GM06990 (cell line): ENCODE data around the gene SNU13.
"Not testable (repeated sequence)": the region's sequence is repeated elsewhere in the genome, so short reads cannot be mapped to it uniquely, and the experiment has no call there.

Experiments used
- DNase-seq: peaks from one replicate; pipeline ENCODE4 v3.0.0-alpha.2; 2011; ENCODE audit not compliant: insufficient read length; ENCODE audit errors: extremely low read depth
- H3K27me3 ChIP-seq: replicated peaks from 2 replicates; pipeline ENCODE4 v1.6.0; 2011; ENCODE audit warnings: low read length; ENCODE audit not compliant: control insufficient read depth, insufficient read depth
- H3K36me3 ChIP-seq: 2 replicates; pipeline ENCODE4 v1.5.1; 2011; ENCODE audit warnings: low read length; ENCODE audit not compliant: control insufficient read depth, insufficient read depth
- H3K4me3 ChIP-seq: replicated peaks from 2 replicates; pipeline ENCODE4 v1.5.1; 2011; ENCODE audit warnings: low read depth, mild to moderate bottlenecking, control low read depth, low read length
- CTCF ChIP-seq: IDR thresholded peaks from 2 replicates; pipeline ENCODE4 v1.5.1; 2011; ENCODE audit warnings: low read length, control low read depth, mild to moderate bottlenecking, inconsistent platforms; ENCODE audit not compliant: insufficient read depth, poor library complexity, severe bottlenecking

The SNU13 gene

GRCh38 chr22:41638124-41638523 lies 50.5 kb downstream of the SNU13 start:
- Histone ChIP-seq H3K4me3 (no peak overlapping the region), H3K36me3 (peaks cover 29% of the 10 kb centered on the region), H3K27me3 (no peaks in the 10 kb centered on the region)
- no peak for DNase-seq
- TF ChIP-seq CTCF = no peak

- H3K4me3 ChIP-seq, H3K27me3 ChIP-seq, DNase-seq: not testable (repeated sequence)
- peaks cover 28% of the 10 kb centered on the region for H3K36me3 ChIP-seq
These were observed 51.0 kb downstream of the SNU13 start for GRCh38 chr22:41637623-41638022.

- no peaks in the 10 kb centered on the region for H3K27me3 ChIP-seq
- DNase-seq = no peak
- no peak for TF ChIP-seq CTCF
- H3K36me3 ChIP-seq = peaks cover 26% of the 10 kb centered on the region
- no peak overlapping the region for H3K4me3 ChIP-seq
These were observed 52.2 kb downstream of the SNU13 start for GRCh38 chr22:41636467-41636866.

- not testable (repeated sequence) for DNase-seq, H3K4me3 ChIP-seq, H3K27me3 ChIP-seq
- H3K36me3 ChIP-seq = peaks cover 23% of the 10 kb centered on the region
These were observed 54.1 kb downstream of the SNU13 start for GRCh38 chr22:41634610-41635009.

- peaks cover 15% of the 10 kb centered on the region for H3K36me3 ChIP-seq
- DNase-seq, H3K27me3 ChIP-seq, H3K4me3 ChIP-seq: not testable (repeated sequence)
These were observed 57.1 kb downstream of the SNU13 start for GRCh38 chr22:41631615-41632014.

GRCh38 chr22:41631115-41631514 lies 57.6 kb downstream of the SNU13 start:
- not testable (repeated sequence) for H3K4me3 ChIP-seq, H3K27me3 ChIP-seq, DNase-seq
- H3K36me3 ChIP-seq = peaks cover 11% of the 10 kb centered on the region

GRCh38 chr22:41625577-41625976 lies 63.1 kb downstream of the SNU13 start:
- no peak for TF ChIP-seq CTCF
- H3K4me3 ChIP-seq = no peak overlapping the region
- no peaks in the 10 kb centered on the region for H3K27me3 ChIP-seq
- H3K36me3 ChIP-seq = peaks cover 14% of the 10 kb centered on the region
- no peak for DNase-seq
